LNCAP (cell line): ENCODE data around the gene SLC10A7.

Experiments
- TF ChIP-seq, protein P1 (sequence below): fragments of 450-650 bp; IDR thresholded peaks from 2 replicates; pipeline ENCODE4 v1.5.1; 2017; ENCODE audit warnings: mild to moderate bottlenecking

Gene SLC10A7

GRCh38 chr4:146318894-146319293 is 202.8 kb downstream of the SLC10A7 start:
- TF ChIP-seq, protein P1, sequence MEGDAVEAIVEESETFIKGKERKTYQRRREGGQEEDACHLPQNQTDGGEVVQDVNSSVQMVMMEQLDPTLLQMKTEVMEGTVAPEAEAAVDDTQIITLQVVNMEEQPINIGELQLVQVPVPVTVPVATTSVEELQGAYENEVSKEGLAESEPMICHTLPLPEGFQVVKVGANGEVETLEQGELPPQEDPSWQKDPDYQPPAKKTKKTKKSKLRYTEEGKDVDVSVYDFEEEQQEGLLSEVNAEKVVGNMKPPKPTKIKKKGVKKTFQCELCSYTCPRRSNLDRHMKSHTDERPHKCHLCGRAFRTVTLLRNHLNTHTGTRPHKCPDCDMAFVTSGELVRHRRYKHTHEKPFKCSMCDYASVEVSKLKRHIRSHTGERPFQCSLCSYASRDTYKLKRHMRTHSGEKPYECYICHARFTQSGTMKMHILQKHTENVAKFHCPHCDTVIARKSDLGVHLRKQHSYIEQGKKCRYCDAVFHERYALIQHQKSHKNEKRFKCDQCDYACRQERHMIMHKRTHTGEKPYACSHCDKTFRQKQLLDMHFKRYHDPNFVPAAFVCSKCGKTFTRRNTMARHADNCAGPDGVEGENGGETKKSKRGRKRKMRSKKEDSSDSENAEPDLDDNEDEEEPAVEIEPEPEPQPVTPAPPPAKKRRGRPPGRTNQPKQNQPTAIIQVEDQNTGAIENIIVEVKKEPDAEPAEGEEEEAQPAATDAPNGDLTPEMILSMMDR, result no peak

DNA sequence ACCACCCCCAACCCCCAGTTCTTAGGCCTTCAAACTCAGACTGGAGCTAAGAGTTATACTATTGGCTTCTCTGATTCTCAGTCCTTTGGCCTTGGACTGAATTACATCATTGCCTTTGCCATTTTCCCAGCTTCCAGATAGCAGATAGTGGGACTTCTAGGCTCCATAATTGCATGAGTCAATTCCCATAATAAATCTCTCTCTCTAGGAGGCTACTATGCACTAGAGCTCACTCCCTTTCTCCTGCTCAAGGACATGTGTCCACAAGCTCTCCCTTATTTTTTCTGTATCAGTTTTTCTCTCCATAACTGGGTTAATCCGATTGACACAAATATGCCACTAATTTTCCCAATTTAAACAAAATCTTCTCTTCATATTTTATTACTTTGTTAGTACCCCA is 204.0 kb downstream of the SLC10A7 start:
- TF ChIP-seq, protein P1, result no peak

DNA sequence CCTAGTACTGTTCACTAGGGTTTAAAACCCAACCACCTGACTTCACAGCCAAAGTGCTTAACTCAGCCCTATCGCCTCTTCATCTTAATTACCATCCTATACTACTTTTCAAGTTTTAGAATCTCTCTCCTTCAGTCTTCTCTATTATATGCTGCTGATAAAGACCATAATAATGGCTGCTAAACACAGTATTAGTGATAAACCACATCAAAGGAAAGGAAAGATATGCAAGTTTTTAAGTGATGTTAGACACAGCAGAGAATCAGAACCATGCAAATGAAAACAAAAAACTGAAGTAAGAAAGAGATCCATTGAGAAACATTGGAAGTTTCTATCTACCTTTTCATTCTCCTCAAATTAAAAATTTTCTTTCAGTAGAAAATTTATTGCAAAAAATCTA is 206.6 kb downstream of the SLC10A7 start:
- TF ChIP-seq, protein P1, result no peak

DNA sequence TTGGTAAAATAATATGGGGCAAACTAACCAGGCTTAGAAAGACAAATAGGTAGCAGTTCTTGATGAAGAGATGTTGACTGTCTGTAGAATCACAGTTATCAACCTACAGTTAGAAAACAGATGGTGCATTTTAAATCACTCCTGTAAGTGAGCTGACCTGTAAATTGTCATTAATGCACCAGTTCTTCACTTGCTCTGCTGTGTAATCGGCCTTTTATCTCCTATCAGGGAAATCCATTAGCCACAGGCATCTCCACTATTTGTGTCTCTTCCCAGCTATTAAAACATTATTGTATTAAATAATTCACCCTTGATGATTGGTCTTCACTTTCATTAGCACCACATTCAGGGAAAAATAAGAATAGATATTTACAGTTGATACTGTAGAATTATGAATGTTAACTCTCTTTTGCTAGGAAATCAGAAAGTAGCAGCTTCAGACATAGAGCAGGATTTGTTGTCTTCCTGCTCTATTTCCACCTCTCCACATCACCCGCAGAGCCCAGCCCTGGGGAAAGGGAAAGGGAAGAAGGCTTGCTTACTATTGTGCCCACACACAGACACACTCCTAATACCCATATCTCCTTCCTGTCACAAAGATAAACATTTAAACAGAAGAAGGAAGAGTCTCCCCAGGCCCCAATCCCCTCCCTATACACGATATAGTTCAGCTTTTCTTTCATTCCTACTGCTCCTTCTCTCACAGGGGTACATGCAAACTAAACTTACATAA is 210.3 kb downstream of the SLC10A7 start:
- TF ChIP-seq, protein P1, result no peak

- TF ChIP-seq, protein P1, result no peak
Observed at GRCh38 chr4:146310319-146311021, 211.3 kb downstream of the SLC10A7 start.

- TF ChIP-seq, protein P1, result no peak
Observed at GRCh38 chr4:146308951-146309350, 212.8 kb downstream of the SLC10A7 start.

GRCh38 chr4:146302822-146303221 is 218.9 kb downstream of the SLC10A7 start:
- TF ChIP-seq, protein P1, result no peak
